Lower leg skin (tissue), 4 donors: ENCODE results near the gene FBXL22. TPM values are rescaled to one million over a fixed set of nuclear protein-coding genes. Genes with fewer than 3 reads are reported as not detected.

ENCODE experiments used
- DNase-seq, 2 donors: peaks; one replicate each; pipeline ENCODE4 v3.0.0-alpha.2; 2019; ENCODE audit warnings: low spot score in 2 of 2
- H3K4me3 ChIP-seq: fragments of 200-600 bp; sonication (generic); 2 replicates; pipeline ENCODE4 v1.5.1; 2017; ENCODE audit warnings: mild to moderate bottlenecking, low read depth; ENCODE audit not compliant: poor library complexity, severe bottlenecking
- CTCF ChIP-seq, 3 donors: fragments of 450-650 bp; IDR thresholded peaks; one replicate each; pipeline ENCODE4 v1.5.1; 2016; ENCODE audit warnings: antibody characterized with exemption in 3 of 3, mild to moderate bottlenecking in 3 of 3, moderate library complexity in 2 of 3
- POLR2A ChIP-seq, 2 donors: fragments of 450-650 bp; IDR thresholded peaks; one replicate each; pipeline ENCODE4 v1.6.1; 2016 to 2017; ENCODE audit warnings: antibody characterized with exemption in 2 of 2, mild to moderate bottlenecking in 1 of 2, moderate library complexity in 1 of 2
- WGBS, 2 donors: methylation state at CpG; one replicate each; pipeline ENCODE4 v1.1.5; 2018; 5-methylcytosine and 5-hydroxymethylcytosine counted together
- intact Hi-C: fragments of 100-400 bp; cut with DNase I; formaldehyde crosslinking; loops from one replicate; pipeline ENCODE4 v1.15.0; 2023; ENCODE audit warnings: low total_unique reads
- total RNA-seq, 4 donors: library from RNA; depleted of rRNA; stranded (reverse); fragments of >200 nt; gene quantifications; one replicate each; pipeline ENCODE4 v1.1.0, GENCODE V29; 2016

FBXL22 gene
- 1 to 10 TPM in 2 of 4 donors, under 1 TPM in 1, not detected in 1; 0.25 to 4.2 (median 1.2) TPM for total RNA-seq

- intact Hi-C loops, result loop anchor here (5.0 to 10.0 kb wide), 2 partner anchors 72 to 130 kb away; no protein-coding TSS in a partner anchor
- no peak within 1 kb of the TSS for H3K4me3 ChIP-seq
- WGBS, 2 donors, result 59 to 66% methylated on average over 23 of the region's 23 CpGs
- no peak for DNase-seq
- TF ChIP-seq POLR2A (IDR thresholded peaks at IDR 0.05), result no peak
Measured at GRCh38 chr15:63597038-63597790, at the start of gene FBXL22. Gene FBXL22, plus strand, starts transcription at chr15:63597387. Its CDS starts 6 bp downstream, at chr15:63597393.

GRCh38 chr15:63551400-63551799, 45.8 kb upstream of the FBXL22 start:
- intact Hi-C loops, result no loop called here
- H3K4me3 ChIP-seq, result no peak overlapping the region
- no peak for DNase-seq
- 62 to 65% methylated on average over 1 of the region's 1 CpG for WGBS, 2 donors
- TF ChIP-seq CTCF (IDR thresholded peaks at IDR 0.05) (no peak), POLR2A (IDR thresholded peaks at IDR 0.05) (no peak)

DNA sequence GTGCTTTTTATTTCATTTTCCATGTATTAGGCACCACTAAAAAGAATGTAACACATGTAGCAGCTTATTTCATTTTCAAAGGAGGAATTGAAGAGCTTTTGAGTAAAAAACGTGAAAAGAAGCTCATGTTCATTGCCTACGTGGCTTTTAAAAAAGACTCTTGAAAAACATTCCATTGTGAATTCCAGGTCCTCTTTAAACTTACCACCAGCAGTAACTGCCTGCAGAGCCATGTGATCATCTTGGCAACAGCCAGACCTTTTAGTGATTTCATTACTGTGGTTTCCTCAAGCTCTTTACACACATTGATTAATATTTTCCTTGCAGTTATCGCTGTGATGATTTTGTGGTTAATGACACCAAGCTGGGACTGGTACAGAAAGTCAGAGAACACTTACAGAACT, 43.8 kb upstream of the FBXL22 start:
- TF ChIP-seq CTCF (IDR thresholded peaks at IDR 0.05), result no peak
- TF ChIP-seq POLR2A (IDR thresholded peaks at IDR 0.05), result no peak
- peak in 1 of 2 donors; percentile 35 for DNase-seq
- intact Hi-C loops, result no loop called here
- H3K4me3 ChIP-seq, result no peak overlapping the region
- 13 to 21% methylated on average over 3 of the region's 3 CpGs for WGBS, 2 donors

DNA sequence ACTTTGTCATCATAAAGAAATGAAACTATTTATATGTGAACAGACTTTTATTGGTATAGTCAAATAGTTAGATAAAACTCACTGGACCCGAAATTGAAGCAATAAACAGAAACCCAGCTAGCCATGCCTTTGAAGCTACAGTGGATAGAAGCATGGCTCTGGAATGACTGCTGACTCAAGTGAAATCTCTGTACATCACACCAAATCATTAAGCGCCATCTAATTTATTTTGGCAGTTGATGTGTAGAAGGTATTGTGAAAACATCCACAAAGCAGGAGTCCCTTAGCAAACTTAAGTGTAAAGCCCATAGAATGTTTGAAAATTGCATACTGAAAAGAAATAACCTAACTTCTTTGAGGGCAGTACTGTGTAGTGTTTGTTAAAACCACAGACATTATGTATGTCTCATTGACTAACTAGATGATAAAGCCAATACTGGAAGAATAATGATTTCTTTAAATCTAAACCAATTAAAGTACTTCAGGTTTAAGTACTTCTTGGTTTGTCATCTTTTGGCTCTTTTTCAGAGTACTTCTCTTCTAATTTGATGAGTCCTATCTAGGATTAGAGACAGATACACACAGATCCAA, 42.8 kb upstream of the FBXL22 start:
- 90% methylated on average over 2 of the region's 2 CpGs for WGBS, 2 donors
- no peak for TF ChIP-seq CTCF (IDR thresholded peaks at IDR 0.05)
- TF ChIP-seq POLR2A (IDR thresholded peaks at IDR 0.05), result no peak
- intact Hi-C loops, result no loop called here
- H3K4me3 ChIP-seq, result no peak overlapping the region
- DNase-seq, result no peak

GRCh38 chr15:63555507-63555906, 41.7 kb upstream of the FBXL22 start:
- H3K4me3 ChIP-seq, result no peak overlapping the region
- intact Hi-C loops, result no loop called here
- DNase-seq, result no peak
- TF ChIP-seq POLR2A (IDR thresholded peaks at IDR 0.05), result no peak
- TF ChIP-seq CTCF (IDR thresholded peaks at IDR 0.05), result no peak

DNA sequence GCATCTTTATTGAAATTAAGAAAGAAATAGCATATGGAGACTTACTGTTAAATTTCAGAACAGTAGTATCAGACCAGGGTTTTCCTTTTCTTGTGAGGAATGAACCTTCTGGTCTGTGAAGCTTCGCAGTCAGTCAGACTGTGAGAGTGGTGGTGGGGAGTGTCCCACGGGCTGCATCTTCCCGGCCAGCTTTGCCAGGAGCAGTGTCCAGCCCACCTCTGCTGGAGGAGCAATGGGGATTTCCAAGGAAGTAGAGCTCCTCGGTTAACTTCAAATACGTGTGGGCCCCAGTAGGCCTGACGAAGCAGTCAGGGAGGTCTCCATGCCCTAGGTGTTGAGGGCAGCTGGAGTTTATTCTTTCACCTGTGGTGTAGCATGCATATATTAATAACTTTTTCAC, 40.9 kb upstream of the FBXL22 start:
- intact Hi-C loops, result no loop called here
- TF ChIP-seq CTCF (IDR thresholded peaks at IDR 0.05), result no peak
- TF ChIP-seq POLR2A (IDR thresholded peaks at IDR 0.05), result no peak
- 72 to 73% methylated on average over 6 of the region's 6 CpGs for WGBS, 2 donors
- no peak overlapping the region for H3K4me3 ChIP-seq
- no peak for DNase-seq
